NB4 (cell line): ENCODE data around the gene PTPRG.

Experiments
- MYC ChIP-seq: IDR thresholded peaks from 2 replicates; pipeline ENCODE4 v1.6.1; 2011; ENCODE audit warnings: low read depth, low read length
- POLR2A ChIP-seq: IDR thresholded peaks from 2 replicates; pipeline ENCODE4 v1.6.1; 2011; ENCODE audit warnings: mild to moderate bottlenecking; ENCODE audit not compliant: insufficient read length; ENCODE audit errors: extremely low read depth
- TF ChIP-seq, protein P1 (sequence below): IDR thresholded peaks from one replicate; pipeline ENCODE4 v1.5.1; 2012; ENCODE audit warnings: low read depth, low read length
- TF ChIP-seq, protein P2 (sequence below): IDR thresholded peaks from 2 replicates; pipeline ENCODE4 v1.6.1; 2011; ENCODE audit warnings: low read depth, low read length

DNA sequence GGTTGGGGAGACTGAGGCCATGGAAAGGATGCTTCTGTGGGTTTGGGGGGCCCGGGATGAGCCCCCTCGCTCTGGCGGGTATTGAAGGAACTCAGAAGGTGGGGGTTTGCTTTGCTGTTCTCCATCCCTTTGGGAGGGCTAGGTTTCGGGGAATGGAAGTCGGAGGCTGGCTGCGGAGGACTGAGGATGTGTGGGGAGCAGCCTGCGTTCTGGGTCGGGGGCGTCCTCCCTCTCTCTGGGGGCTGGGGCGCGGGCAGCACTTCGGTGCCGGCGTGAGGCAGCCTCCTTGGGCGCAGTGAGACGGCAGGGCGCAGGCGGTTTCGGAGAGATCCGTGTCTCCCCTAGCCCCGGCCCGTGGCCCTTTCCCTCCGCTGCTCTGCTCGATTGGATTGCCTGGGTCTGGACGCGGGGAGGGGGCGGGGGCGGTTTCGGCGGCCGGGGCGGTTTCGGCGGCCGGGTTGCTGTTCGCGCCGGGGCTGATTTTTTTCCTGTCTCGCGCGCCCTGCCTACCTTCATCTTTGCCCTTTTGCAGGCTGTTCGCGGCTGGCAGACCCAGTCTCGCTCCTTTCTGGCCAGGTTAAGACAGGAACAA lies 1.4 kb downstream of the PTPRG start:
- TF ChIP-seq, protein P1, sequence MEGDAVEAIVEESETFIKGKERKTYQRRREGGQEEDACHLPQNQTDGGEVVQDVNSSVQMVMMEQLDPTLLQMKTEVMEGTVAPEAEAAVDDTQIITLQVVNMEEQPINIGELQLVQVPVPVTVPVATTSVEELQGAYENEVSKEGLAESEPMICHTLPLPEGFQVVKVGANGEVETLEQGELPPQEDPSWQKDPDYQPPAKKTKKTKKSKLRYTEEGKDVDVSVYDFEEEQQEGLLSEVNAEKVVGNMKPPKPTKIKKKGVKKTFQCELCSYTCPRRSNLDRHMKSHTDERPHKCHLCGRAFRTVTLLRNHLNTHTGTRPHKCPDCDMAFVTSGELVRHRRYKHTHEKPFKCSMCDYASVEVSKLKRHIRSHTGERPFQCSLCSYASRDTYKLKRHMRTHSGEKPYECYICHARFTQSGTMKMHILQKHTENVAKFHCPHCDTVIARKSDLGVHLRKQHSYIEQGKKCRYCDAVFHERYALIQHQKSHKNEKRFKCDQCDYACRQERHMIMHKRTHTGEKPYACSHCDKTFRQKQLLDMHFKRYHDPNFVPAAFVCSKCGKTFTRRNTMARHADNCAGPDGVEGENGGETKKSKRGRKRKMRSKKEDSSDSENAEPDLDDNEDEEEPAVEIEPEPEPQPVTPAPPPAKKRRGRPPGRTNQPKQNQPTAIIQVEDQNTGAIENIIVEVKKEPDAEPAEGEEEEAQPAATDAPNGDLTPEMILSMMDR: no peak
- no peak for TF ChIP-seq POLR2A
- TF ChIP-seq, protein P2, sequence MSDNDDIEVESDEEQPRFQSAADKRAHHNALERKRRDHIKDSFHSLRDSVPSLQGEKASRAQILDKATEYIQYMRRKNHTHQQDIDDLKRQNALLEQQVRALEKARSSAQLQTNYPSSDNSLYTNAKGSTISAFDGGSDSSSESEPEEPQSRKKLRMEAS: no peak
- no peak for TF ChIP-seq MYC
